ENCODE measurements around the gene NPAT. TPM values are rescaled to one million over a fixed set of nuclear protein-coding genes. Genes with fewer than 3 reads are reported as not detected.
A peak's percentile ranks its signal among the peaks of the same experiment; 100 is the strongest.

NPAT gene
- total and polyA plus RNA-seq, 9 of the 15 experiments (the other 6 are each of a cell fraction or from before 2014, with no cell fraction given): 8.8 to 30.0 (median 22.1) TPM

- TF ChIP-seq, protein P1, sequence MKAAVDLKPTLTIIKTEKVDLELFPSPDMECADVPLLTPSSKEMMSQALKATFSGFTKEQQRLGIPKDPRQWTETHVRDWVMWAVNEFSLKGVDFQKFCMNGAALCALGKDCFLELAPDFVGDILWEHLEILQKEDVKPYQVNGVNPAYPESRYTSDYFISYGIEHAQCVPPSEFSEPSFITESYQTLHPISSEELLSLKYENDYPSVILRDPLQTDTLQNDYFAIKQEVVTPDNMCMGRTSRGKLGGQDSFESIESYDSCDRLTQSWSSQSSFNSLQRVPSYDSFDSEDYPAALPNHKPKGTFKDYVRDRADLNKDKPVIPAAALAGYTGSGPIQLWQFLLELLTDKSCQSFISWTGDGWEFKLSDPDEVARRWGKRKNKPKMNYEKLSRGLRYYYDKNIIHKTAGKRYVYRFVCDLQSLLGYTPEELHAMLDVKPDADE (conservative IDR thresholded peaks at IDR 0.05; ENCODE audit: control insufficient read depth, low read depth, low read length): peak; percentile 85
- TF ChIP-seq NFRKB (IDR thresholded peaks at IDR 0.05; ENCODE audit: low read depth) (peak; percentile 84), ZC3H4 (CRISPR knock-in tag; IDR thresholded peaks at IDR 0.05; ENCODE audit: borderline replicate concordance) (no peak), NFIC (IDR thresholded peaks at IDR 0.05) (no peak), ZNF174 (CRISPR knock-in tag; IDR thresholded peaks at IDR 0.05) (no peak), ZNF507 (tag; conservative IDR thresholded peaks at IDR 0.05) (no peak), KDM1A (IDR thresholded peaks at IDR 0.05) (no peak), GTF2F1 (IDR thresholded peaks at IDR 0.05; ENCODE audit: low read depth, low read length) (peak; percentile 47; the same call in 1 of the 2 replicates), HOXB6 (CRISPR knock-in tag; IDR thresholded peaks at IDR 0.05; ENCODE audit: borderline replicate concordance) (no peak), SMARCA5 (IDR thresholded peaks at IDR 0.05) (0 out of 2 replicates have a peak, but pooled peaks have one; percentile 73), SIN3A (IDR thresholded peaks at IDR 0.05; ENCODE audit: borderline replicate concordance in 2 of 2, control insufficient read depth in 1 of 2, low read depth in 2 of 2, low read length in 2 of 2) (peak; percentile 37 to 71; a peak in 1 of 4 replicates), ELF2 (CRISPR knock-in tag; IDR thresholded peaks at IDR 0.05) (peak; percentile 80), SREBF2 (CRISPR knock-in tag; IDR thresholded peaks at IDR 0.05) (no peak), ZBTB11 (CRISPR knock-in tag; IDR thresholded peaks at IDR 0.05) (0 out of 6 replicates have a peak, but pooled peaks of 1 of the 3 experiments have one; percentile 14)
Measured at GRCh38 chr11:108222574-108223347, at the start of gene NPAT, which contains the start of gene ATM (continued).

All from K562 (cell line).